Kidney (tissue), 14 donors: ENCODE data around the gene NKAIN2. TPM values are rescaled to one million over a fixed set of nuclear protein-coding genes. Genes with fewer than 3 reads are reported as not detected.

Source experiments
- DNase-seq, 5 donors: peaks; one replicate each; pipeline ENCODE4 v3.0.0-alpha.2; 2013 to 2020
- FAIRE-seq: peaks from 2 replicates; lab custom pipeline; 2012; peaks lifted over from hg19 to GRCh38; lab: Jason Lieb, UNC
- H3K27ac ChIP-seq, 2 donors: one replicate each; pipeline ENCODE4 v1.7.0; 2013; ENCODE audit warnings: low read depth in 2 of 2, low read length in 2 of 2, inconsistent platforms in 1 of 2
- H3K27me3 ChIP-seq: one replicate; pipeline ENCODE4 v1.7.1; 2013; ENCODE audit warnings: low read length, inconsistent platforms; ENCODE audit not compliant: control insufficient read depth, insufficient read depth
- H3K36me3 ChIP-seq, 3 donors: one replicate each; pipeline versions ENCODE4 v1.7.0 to v1.7.1; 2013; ENCODE audit warnings: low read length in 3 of 3, control low read depth in 1 of 3, inconsistent platforms in 1 of 3; ENCODE audit not compliant: insufficient read depth in 3 of 3, control insufficient read depth in 2 of 3
- H3K4me1 ChIP-seq, 3 donors: one replicate each; pipeline versions ENCODE4 v1.7.0 to v1.7.1; 2013; ENCODE audit warnings: low read length in 3 of 3, inconsistent platforms in 1 of 3, low read depth in 1 of 3; ENCODE audit not compliant: control insufficient read depth in 2 of 3, insufficient read depth in 2 of 3
- H3K4me3 ChIP-seq, 3 donors: one replicate each; pipeline versions ENCODE4 v1.7.0 to v1.8.1; 2013; ENCODE audit warnings: low read length in 3 of 3, control low read depth in 1 of 3, inconsistent platforms in 1 of 3
- H3K9ac ChIP-seq, 3 donors: one replicate each; pipeline versions ENCODE4 v1.7.0 to v1.7.1; 2013; ENCODE audit warnings: low read length in 3 of 3, control low read depth in 1 of 3, inconsistent platforms in 1 of 3
- H3K9me3 ChIP-seq, 3 donors: one replicate each; pipeline versions ENCODE4 v1.7.0 to v1.7.1; 2013; ENCODE audit warnings: low read length in 3 of 3, control low read depth in 1 of 3, inconsistent platforms in 1 of 3; ENCODE audit not compliant: control insufficient read depth in 2 of 3, insufficient read depth in 1 of 3
- intact Hi-C: fragments of 100-400 bp; cut with DNase I; formaldehyde crosslinking; loops from one replicate; pipeline ENCODE4 v1.11.1; 2022
- polyA plus RNA-seq: library from polyadenylated mRNA; stranded (reverse); fragments of 350-450 nt; fragmentation: Illumina TruSeq; extraction: RNeasy Lipid Tissue Mini Kit (QIAGEN cat#74804); gene quantifications from one replicate; pipeline ENCODE4 v1.2.3, GENCODE V29; 2014; ENCODE audit warnings: low read depth, low replicate concordance; ENCODE audit not compliant: insufficient read depth
- total RNA-seq: library from RNA; stranded (reverse); fragmentation: NEBNext Ultra II Directional; extraction: Animal tissue kit (Norgen Biotek cat#: 25700); gene quantifications from one replicate; pipeline ENCODE4 v1.2.1, GENCODE V29; 2021
- TF ChIP-seq, protein P1 (sequence below): IDR thresholded peaks from 3 replicates; pipeline ENCODE4 v1.5.1; 2012; ENCODE audit warnings: mild to moderate bottlenecking, moderate library complexity, borderline replicate concordance; ENCODE audit not compliant: insufficient read depth; ENCODE audit errors: extremely low read depth
- donor health status: control.
- donor health status: control.
- donor health status: control.
- donor health status: control.
- donor health status: control.
- donor health status: DM: yes; HTN: yes; CAD: no.
- donor health status: Normal renal cell carcinoma (clear cell type).

NKAIN2 gene
- total and polyA plus RNA-seq, 2 donors from 2014 or later, result 0.39 to 1.8 TPM

DNA sequence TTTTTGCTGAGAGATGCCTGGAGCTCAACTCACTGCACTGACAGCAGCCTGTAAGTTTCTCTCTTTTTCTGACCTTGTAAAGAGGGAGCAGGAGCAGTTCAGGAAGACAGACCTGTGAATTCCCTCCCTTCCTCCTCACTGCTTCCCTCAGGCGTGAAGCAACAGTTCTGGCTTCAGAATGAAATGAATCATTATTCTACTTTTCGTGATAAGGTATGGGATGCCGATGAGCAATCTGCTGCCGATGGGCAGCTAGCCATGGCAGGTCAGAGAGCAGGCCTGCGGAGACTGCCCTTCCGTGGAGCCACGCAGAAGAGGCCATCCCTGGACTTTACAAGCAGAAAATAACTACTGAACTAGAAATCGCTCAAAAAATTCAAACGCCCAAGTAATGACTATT, 732.1 kb downstream of the NKAIN2 start:
- Histone ChIP-seq H3K36me3 (no peaks in the 10 kb centered on the region), H3K9me3 (no peaks in the 10 kb centered on the region), H3K4me3 (no peak overlapping the region), H3K27me3 (no peaks in the 10 kb centered on the region), H3K27ac (no peak overlapping the region), H3K9ac (no peak overlapping the region), H3K4me1 (no peaks in the 10 kb centered on the region)
- TF ChIP-seq, protein P1, sequence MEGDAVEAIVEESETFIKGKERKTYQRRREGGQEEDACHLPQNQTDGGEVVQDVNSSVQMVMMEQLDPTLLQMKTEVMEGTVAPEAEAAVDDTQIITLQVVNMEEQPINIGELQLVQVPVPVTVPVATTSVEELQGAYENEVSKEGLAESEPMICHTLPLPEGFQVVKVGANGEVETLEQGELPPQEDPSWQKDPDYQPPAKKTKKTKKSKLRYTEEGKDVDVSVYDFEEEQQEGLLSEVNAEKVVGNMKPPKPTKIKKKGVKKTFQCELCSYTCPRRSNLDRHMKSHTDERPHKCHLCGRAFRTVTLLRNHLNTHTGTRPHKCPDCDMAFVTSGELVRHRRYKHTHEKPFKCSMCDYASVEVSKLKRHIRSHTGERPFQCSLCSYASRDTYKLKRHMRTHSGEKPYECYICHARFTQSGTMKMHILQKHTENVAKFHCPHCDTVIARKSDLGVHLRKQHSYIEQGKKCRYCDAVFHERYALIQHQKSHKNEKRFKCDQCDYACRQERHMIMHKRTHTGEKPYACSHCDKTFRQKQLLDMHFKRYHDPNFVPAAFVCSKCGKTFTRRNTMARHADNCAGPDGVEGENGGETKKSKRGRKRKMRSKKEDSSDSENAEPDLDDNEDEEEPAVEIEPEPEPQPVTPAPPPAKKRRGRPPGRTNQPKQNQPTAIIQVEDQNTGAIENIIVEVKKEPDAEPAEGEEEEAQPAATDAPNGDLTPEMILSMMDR, result no peak
- intact Hi-C loops, result no loop called here
- no peak for FAIRE-seq
- DNase-seq, result no peak

DNA sequence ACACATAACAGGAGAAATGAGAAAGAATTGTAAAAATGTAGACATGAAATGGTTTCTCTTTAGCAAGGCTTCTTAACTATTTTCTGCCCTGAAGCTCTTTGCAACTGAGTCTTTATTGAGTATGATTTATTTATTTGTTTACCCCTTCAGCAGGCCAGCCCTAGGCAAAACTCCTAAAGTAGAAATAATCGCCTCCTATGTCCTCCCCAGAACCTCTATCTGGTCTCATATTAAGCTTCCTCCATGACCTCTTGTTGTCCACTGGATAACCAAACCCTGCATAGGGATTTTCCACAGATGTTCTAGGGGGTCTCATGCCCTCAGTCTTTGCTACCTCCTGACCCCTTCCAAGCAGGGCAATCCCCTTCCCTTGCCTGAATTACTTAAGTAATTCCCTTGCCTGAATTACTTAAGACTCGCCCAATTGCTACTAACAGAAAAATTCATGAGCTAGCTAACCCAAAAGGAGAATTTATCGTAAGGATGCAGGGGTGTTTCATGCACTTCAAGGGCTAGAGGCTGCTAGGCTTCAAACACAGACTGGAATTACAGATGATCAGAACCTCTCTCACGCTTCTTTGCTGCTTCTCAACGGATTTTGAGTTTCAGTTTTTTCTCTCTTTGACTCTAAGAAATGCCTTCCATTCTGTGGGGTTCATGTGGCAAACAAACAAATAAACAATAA, 732.6 kb downstream of the NKAIN2 start:
- H3K4me1 ChIP-seq, result no peaks in the 10 kb centered on the region
- no peak overlapping the region for H3K27ac ChIP-seq
- TF ChIP-seq, protein P1, result no peak
- H3K9ac ChIP-seq, result no peak overlapping the region
- no peaks in the 10 kb centered on the region for H3K36me3 ChIP-seq
- intact Hi-C loops, result no loop called here
- no peaks in the 10 kb centered on the region for H3K9me3 ChIP-seq
- H3K27me3 ChIP-seq, result no peaks in the 10 kb centered on the region
- FAIRE-seq (no peak), DNase-seq (no peak)
- no peak overlapping the region for H3K4me3 ChIP-seq

DNA sequence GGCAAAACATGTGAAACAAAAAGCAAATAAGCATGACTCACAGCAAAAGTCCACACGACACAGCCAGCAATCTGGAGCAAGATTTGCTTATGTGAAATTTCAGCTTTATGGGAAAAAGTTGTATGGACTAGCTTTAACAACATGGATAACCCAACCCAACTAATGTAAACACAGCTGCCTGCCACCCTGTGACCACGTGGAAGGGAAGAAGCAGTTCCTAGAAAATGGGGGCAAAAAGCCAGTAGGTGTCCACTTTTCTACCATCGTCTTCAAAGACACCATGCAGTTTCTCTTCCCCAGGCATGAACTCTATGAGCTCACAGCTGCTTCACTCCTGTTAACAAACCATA, 733.2 kb downstream of the NKAIN2 start:
- Histone ChIP-seq H3K36me3 (no peaks in the 10 kb centered on the region), H3K4me1 (no peaks in the 10 kb centered on the region), H3K9me3 (no peaks in the 10 kb centered on the region), H3K27ac (no peak overlapping the region), H3K9ac (no peak overlapping the region), H3K4me3 (no peak overlapping the region), H3K27me3 (no peaks in the 10 kb centered on the region)
- intact Hi-C loops, result no loop called here
- DNase-seq (no peak), FAIRE-seq (no peak)
- TF ChIP-seq, protein P1, result no peak

DNA sequence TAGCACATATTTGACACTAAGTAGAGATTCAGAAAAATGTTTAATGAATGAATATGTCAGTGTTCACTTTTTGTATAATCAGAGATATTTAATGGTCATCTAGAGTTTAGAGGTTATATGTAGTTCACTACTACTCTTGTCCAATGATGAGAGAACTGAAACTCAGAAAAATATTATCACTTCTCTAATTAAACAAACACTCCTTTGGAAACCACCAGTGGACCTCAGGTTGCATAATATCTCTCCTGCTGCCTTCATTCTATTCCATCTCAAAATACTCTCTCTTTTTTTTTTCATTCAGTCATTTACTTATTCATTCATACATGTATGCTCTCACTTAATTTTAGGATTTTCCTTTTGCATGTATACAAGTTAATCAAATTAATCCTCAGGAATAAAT, 735.4 kb downstream of the NKAIN2 start:
- TF ChIP-seq, protein P1, result no peak
- H3K4me3 ChIP-seq, result no peak overlapping the region
- no peaks in the 10 kb centered on the region for H3K27me3 ChIP-seq
- no peak overlapping the region for H3K9ac ChIP-seq
- no peak overlapping the region for H3K27ac ChIP-seq
- H3K9me3 ChIP-seq, result no peaks in the 10 kb centered on the region
- H3K36me3 ChIP-seq, result no peaks in the 10 kb centered on the region
- no peaks in the 10 kb centered on the region for H3K4me1 ChIP-seq
- intact Hi-C loops, result no loop called here
- no peak for FAIRE-seq
- DNase-seq, result no peak
